IMR-90 (cell line): ENCODE results near the gene SH3RF1. TPM values are rescaled to one million over a fixed set of nuclear protein-coding genes. Genes with fewer than 3 reads are reported as not detected.

Experiments used
- ATAC-seq: fragments of 200-7000 bp; cut with Tn5 transposase; 2 replicates; pipeline ENCODE4 v1.9.1; 2020; ENCODE audit warnings: low read depth, mild to moderate bottlenecking, moderate library complexity
- BruUV-seq: library from RNA; stranded (reverse); fragments of 400-500 nt; replicated peaks from 2 replicates; lab custom pipeline; 2021; lab: Mats Ljungman, UMichigan
- CTCF ChIA-PET: fragments of 300-600 bp; formaldehyde crosslinking; extraction: SDS; loops from one replicate; lab custom pipeline; 2021; ENCODE audit warnings: antibody characterized with exemption; lab: Yijun Ruan, JAX
- POLR2A ChIA-PET: fragments of 300-600 bp; sonication (Branson Sonifier 250); formaldehyde crosslinking; loops from one replicate; lab custom pipeline; 2022; ENCODE audit warnings: antibody characterized with exemption; ENCODE audit not compliant: unreplicated experiment; lab: Charles Lee
- DNase-seq: peaks from one replicate; pipeline ENCODE4 v3.0.0; 2013
- H2AFZ ChIP-seq: replicated peaks from 2 replicates; pipeline ENCODE3; 2013; ENCODE audit warnings: low read length, mild to moderate bottlenecking; ENCODE audit not compliant: poor library complexity
- H2AK5ac ChIP-seq: 2 replicates; pipeline ENCODE4 v1.6.1; 2013; ENCODE audit warnings: low read depth, low read length, inconsistent platforms
- H2AK9ac ChIP-seq: replicated peaks from 2 replicates; pipeline ENCODE3; 2013; ENCODE audit warnings: mild to moderate bottlenecking, low read depth, low read length, moderate library complexity; ENCODE audit not compliant: poor library complexity
- H2BK120ac ChIP-seq: 2 replicates; pipeline ENCODE4 v1.6.1; 2013; ENCODE audit warnings: low read depth, low read length, inconsistent platforms
- H2BK15ac ChIP-seq: 3 replicates; pipeline ENCODE4 v1.6.1; 2013; ENCODE audit warnings: low read depth, low read length, inconsistent platforms
- H2BK20ac ChIP-seq: 2 replicates; pipeline ENCODE4 v1.6.1; 2013; ENCODE audit warnings: low read depth, mild to moderate bottlenecking, inconsistent platforms, low read length, moderate library complexity
- H2BK5ac ChIP-seq: 2 replicates; pipeline ENCODE4 v1.6.1; 2013; ENCODE audit warnings: mild to moderate bottlenecking, low read depth, low read length, inconsistent platforms; ENCODE audit not compliant: poor library complexity, severe bottlenecking
- H3K14ac ChIP-seq: replicated peaks from 2 replicates; pipeline ENCODE4 v1.6.1; 2013; ENCODE audit warnings: low read depth, low read length, inconsistent platforms
- H3K18ac ChIP-seq: 2 replicates; pipeline ENCODE4 v1.6.1; 2013; ENCODE audit warnings: low read depth, low read length, control low read depth
- H3K23ac ChIP-seq: 2 replicates; pipeline ENCODE4 v1.6.1; 2013; ENCODE audit warnings: low read depth, low read length, inconsistent platforms
- H3K27ac ChIP-seq: 2 replicates; pipeline ENCODE4 v1.5.1; 2013; ENCODE audit warnings: mild to moderate bottlenecking, control low read depth, low read length; ENCODE audit not compliant: insufficient read depth
- H3K27me3 ChIP-seq: 2 replicates; pipeline ENCODE4 v1.6.1; 2013; ENCODE audit warnings: low read length; ENCODE audit not compliant: control insufficient read depth, insufficient read depth
- H3K36me3 ChIP-seq: 2 replicates; pipeline ENCODE4 v1.6.1; 2013; ENCODE audit warnings: low read length, mixed read lengths; ENCODE audit not compliant: control insufficient read depth, insufficient read depth
- H3K4ac ChIP-seq: 2 replicates; pipeline ENCODE4 v1.6.1; 2013; ENCODE audit warnings: low read depth, low read length, inconsistent platforms
- H3K4me1 ChIP-seq: 2 replicates; pipeline ENCODE4 v1.6.1; 2013; ENCODE audit warnings: low read length, mixed read lengths; ENCODE audit not compliant: control insufficient read depth, insufficient read depth
- H3K4me2 ChIP-seq: 2 replicates; pipeline ENCODE4 v1.6.1; 2013; ENCODE audit warnings: low read depth, mild to moderate bottlenecking, control low read depth, low read length, moderate library complexity
- H3K4me3 ChIP-seq: 2 replicates; pipeline ENCODE4 v1.5.1; 2013; ENCODE audit warnings: low read depth, mild to moderate bottlenecking, control low read depth, low read length, moderate library complexity; ENCODE audit not compliant: insufficient read depth
- H3K56ac ChIP-seq: 2 replicates; pipeline ENCODE4 v1.6.1; 2013; ENCODE audit warnings: low read length, inconsistent platforms; ENCODE audit not compliant: insufficient read depth; ENCODE audit errors: extremely low read depth
- H3K79me1 ChIP-seq, 2 experiments: 2 replicates each; pipeline ENCODE4 v1.6.1; 2013; ENCODE audit warnings: low read length in 2 of 2, inconsistent platforms in 1 of 2, low read depth in 1 of 2
- H3K9ac ChIP-seq: 2 replicates; pipeline ENCODE4 v1.6.1; 2013; ENCODE audit warnings: low read depth, low read length, control low read depth
- H3K9me1 ChIP-seq: 2 replicates; pipeline ENCODE4 v1.6.1; 2013; ENCODE audit warnings: low read length, inconsistent platforms; ENCODE audit not compliant: insufficient read depth
- H3K9me3 ChIP-seq: 2 replicates; pipeline ENCODE4 v1.6.1; 2013; ENCODE audit warnings: low read length; ENCODE audit not compliant: control insufficient read depth, insufficient read depth
- H4K20me1 ChIP-seq: 2 replicates; pipeline ENCODE4 v1.6.1; 2013; ENCODE audit warnings: low read length, inconsistent platforms; ENCODE audit not compliant: insufficient read depth
- H4K5ac ChIP-seq: 2 replicates; pipeline ENCODE4 v1.6.1; 2013; ENCODE audit warnings: mild to moderate bottlenecking, low read depth, low read length, control low read depth
- H4K8ac ChIP-seq, 2 experiments: 2 replicates each; pipeline ENCODE4 v1.6.1; 2013; ENCODE audit warnings: low read depth in 2 of 2, low read length in 2 of 2, control low read depth in 1 of 2, inconsistent platforms in 1 of 2
- H4K91ac ChIP-seq: 2 replicates; pipeline ENCODE4 v1.6.1; 2013; ENCODE audit warnings: low read depth, low read length, inconsistent platforms; ENCODE audit not compliant: insufficient read depth
- CEBPB ChIP-seq: IDR thresholded peaks from 2 replicates; pipeline ENCODE4 v1.6.1; 2012; ENCODE audit warnings: low read depth, low read length, improper control_type of control experiment
- CTCF ChIP-seq: conservative IDR thresholded peaks from 2 replicates; pipeline ENCODE4 v1.5.1; 2012; ENCODE audit warnings: mild to moderate bottlenecking, low read depth, low read length, improper control_type of control experiment
- FOS ChIP-seq: fragments of 150-350 bp; IDR thresholded peaks from 2 replicates; pipeline ENCODE4 v1.6.1; 2016; ENCODE audit warnings: low read depth, low read length
- MAZ ChIP-seq: IDR thresholded peaks from 2 replicates; pipeline ENCODE4 v1.6.1; 2012; ENCODE audit warnings: low read depth, mild to moderate bottlenecking, low read length, improper control_type of control experiment, moderate library complexity, borderline replicate concordance
- MXI1 ChIP-seq: IDR thresholded peaks from 2 replicates; pipeline ENCODE4 v1.6.1; 2012; ENCODE audit warnings: low read depth, mild to moderate bottlenecking, low read length, moderate library complexity, borderline replicate concordance
- RAD21 ChIP-seq: IDR thresholded peaks from 2 replicates; pipeline ENCODE4 v1.6.1; 2012; ENCODE audit warnings: low read length, improper control_type of control experiment
- RCOR1 ChIP-seq: IDR thresholded peaks from 2 replicates; pipeline ENCODE4 v1.6.1; 2012; ENCODE audit warnings: mild to moderate bottlenecking, low read length, improper control_type of control experiment; ENCODE audit not compliant: insufficient replicate concordance
- SMC3 ChIP-seq: fragments of 150-350 bp; IDR thresholded peaks from 2 replicates; pipeline ENCODE4 v1.6.1; 2016; ENCODE audit warnings: low read depth, mild to moderate bottlenecking, antibody characterized with exemption, low read length, moderate library complexity
- USF2 ChIP-seq: fragments of 150-350 bp; IDR thresholded peaks from 2 replicates; pipeline ENCODE4 v1.6.1; 2017; ENCODE audit warnings: mild to moderate bottlenecking, antibody characterized with exemption, low read length, low read depth
- WGBS, 2 experiments: methylation state at CpG; one replicate each; pipeline versions ENCODE4 v1.1.5 to v1.1.7; 2013; ENCODE audit warnings: missing lambda C conversion rate in 2 of 2; ENCODE audit not compliant: insufficient read length in 1 of 2; ENCODE audit errors: extremely low coverage in 2 of 2; 5-methylcytosine and 5-hydroxymethylcytosine counted together
- dilution Hi-C: fragments of 300-500 bp; cut with HindIII; formaldehyde crosslinking; loops from one replicate; pipeline ENCODE4 v1.14.3; 2018; ENCODE audit warnings: low sequenced_read_pairs; ENCODE audit not compliant: unreplicated experiment
- in situ Hi-C: fragments of 300-500 bp; cut with MboI; formaldehyde crosslinking; loops from 3 replicates; pipeline ENCODE4 v1.14.3; 2019; ENCODE audit warnings: low sequenced_read_pairs, inconsistent platforms, mixed read lengths
- intact Hi-C: fragments of 100-400 bp; cut with micrococcal nuclease; formaldehyde crosslinking; loops from 2 replicates; pipeline ENCODE4 v1.10.0; 2022
- polyA plus RNA-seq, 3 experiments: library from polyadenylated mRNA; depleted of rRNA; stranded (reverse); fragments of >200 nt; gene quantifications; 2 replicates each; pipeline ENCODE4 v1.2.3, GENCODE V29; 2012; ENCODE audit warnings: low replicate concordance in 1 of 3
- total RNA-seq: library from RNA; depleted of rRNA; stranded (reverse); fragments of >200 nt; gene quantifications from 2 replicates; pipeline ENCODE4 v1.2.3, GENCODE V29; 2012

The SH3RF1 gene
- total and polyA plus RNA-seq, 2 of the 4 experiments (the other 2 are of a cell fraction) = 22.0 to 29.8 TPM

- no peaks in the 10 kb centered on the region for H4K20me1 ChIP-seq
- no peak overlapping the region for H3K9ac ChIP-seq
- 0 out of 2 replicates have a peak overlapping the region, but pooled peaks have one; percentile 7 for H3K27ac ChIP-seq
- intact Hi-C loops = no loop called here
- H3K9me3 ChIP-seq = no peaks in the 10 kb centered on the region
- no peak overlapping the region for H4K8ac ChIP-seq
- DNase-seq (peak; percentile 70), ATAC-seq (peak; percentile 81)
- no peak overlapping the region for H3K4me3 ChIP-seq
- H4K91ac ChIP-seq = no peak overlapping the region
- no peak overlapping the region for H3K4me2 ChIP-seq
- peak overlapping the region; percentile 10; the same call in 1 of the 2 replicates for H3K14ac ChIP-seq
- peak overlapping the region; percentile 11; the same call in 1 of the 2 replicates for H2AK5ac ChIP-seq
- POLR2A ChIA-PET = no interaction called here
- no peaks in the 10 kb centered on the region for H3K79me1 ChIP-seq
- no peaks in the 10 kb centered on the region for H3K27me3 ChIP-seq
- no peak overlapping the region for H3K56ac ChIP-seq
- no peak overlapping the region for H3K18ac ChIP-seq
- dilution Hi-C loops = no loop called here
- no peak overlapping the region for H2BK5ac ChIP-seq
- H3K4ac ChIP-seq = 0 out of 2 replicates have a peak overlapping the region, but pooled peaks have one; percentile 8
- no peak overlapping the region for H4K5ac ChIP-seq
- no peaks in the 10 kb centered on the region for H3K36me3 ChIP-seq
- peak overlapping the region; percentile 29; the same call in 1 of the 2 replicates for H3K23ac ChIP-seq
- H2AFZ ChIP-seq = peak overlapping the region; percentile 71
- H2BK20ac ChIP-seq = no peak overlapping the region
- BruUV-seq = no TSS peak
- no peaks in the 10 kb centered on the region; the same call in 1 of the 2 replicates for H3K9me1 ChIP-seq
- H2BK120ac ChIP-seq = peak overlapping the region; percentile 16; the same call in 1 of the 2 replicates
- H2AK9ac ChIP-seq = no peak overlapping the region
- 0 out of 2 replicates have a peak, but pooled peaks cover 1% of the 10 kb centered on the region for H3K4me1 ChIP-seq
- 88% methylated on average over 6 of the region's 16 CpGs; no CpG with 5 or more reads in 1 of the 2 experiments for WGBS, 2 experiments
- TF ChIP-seq FOS (no peak), CTCF (no peak), RAD21 (no peak), MXI1 (no peak), SMC3 (no peak), MAZ (no peak), RCOR1 (no peak), CEBPB (no peak), USF2 (no peak)
- CTCF ChIA-PET = no interaction called here
- H2BK15ac ChIP-seq = no peak overlapping the region
- in situ Hi-C loops = no loop called here
These were observed 200.5 kb downstream of the SH3RF1 start for GRCh38 chr4:169070071-169070894.
